ENCODE measurements around the gene WBP1L.

GRCh38 chr10:102758240-102758932, 14.6 kb downstream of the WBP1L start:
- TF ChIP-seq CTCF (tag by site-specific recombination; IDR thresholded peaks at IDR 0.05) (no peak), ZNF121 (tag by site-specific recombination; IDR thresholded peaks at IDR 0.05) (no peak), ZNF302 (tag by site-specific recombination; IDR thresholded peaks at IDR 0.05; ENCODE audit: low read depth) (no peak), AEBP2 (tag by site-specific recombination; IDR thresholded peaks at IDR 0.05; ENCODE audit: borderline replicate concordance) (no peak), FEZF1 (tag by site-specific recombination; IDR thresholded peaks at IDR 0.05) (no peak), YY1 (tag by site-specific recombination; IDR thresholded peaks at IDR 0.05) (no peak), GLI2 (tag by site-specific recombination; IDR thresholded peaks at IDR 0.05; ENCODE audit: borderline replicate concordance, low read depth) (no peak), ZNF23 (tag by site-specific recombination; IDR thresholded peaks at IDR 0.05; ENCODE audit: borderline replicate concordance) (no peak), ZNF10 (tag by site-specific recombination; IDR thresholded peaks at IDR 0.05) (no peak)
